Mucosa of rectum (tissue), 2 donors: ENCODE measurements around the gene ANO10.
"Not testable (repeated sequence)": the region's sequence is repeated elsewhere in the genome, so short reads cannot be mapped to it uniquely, and the experiment has no call there.

Experiments used
- H3K27ac ChIP-seq, 2 donors: one replicate each; pipeline ENCODE4 v1.7.0; 2013; ENCODE audit warnings: inconsistent platforms in 2 of 2, low read depth in 2 of 2, low read length in 2 of 2
- H3K27me3 ChIP-seq, 2 donors: one replicate each; pipeline ENCODE4 v1.7.0; 2013; ENCODE audit warnings: low read length in 2 of 2; ENCODE audit not compliant: control insufficient read depth in 2 of 2, insufficient read depth in 2 of 2
- H3K36me3 ChIP-seq, 2 donors: one replicate each; pipeline ENCODE4 v1.7.0; 2013; ENCODE audit warnings: low read length in 2 of 2; ENCODE audit not compliant: control insufficient read depth in 2 of 2, insufficient read depth in 2 of 2
- H3K4me1 ChIP-seq, 2 donors: one replicate each; pipeline ENCODE4 v1.7.0; 2013; ENCODE audit warnings: low read length in 2 of 2, mild to moderate bottlenecking in 1 of 2; ENCODE audit not compliant: control insufficient read depth in 2 of 2, insufficient read depth in 2 of 2
- H3K4me3 ChIP-seq, 2 donors: one replicate each; pipeline ENCODE4 v1.7.0; 2013; ENCODE audit warnings: low read length in 2 of 2
- H3K9ac ChIP-seq, 2 donors: one replicate each; pipeline ENCODE4 v1.7.0; 2013; ENCODE audit warnings: low read length in 2 of 2, low read depth in 1 of 2, mild to moderate bottlenecking in 1 of 2
- H3K9me3 ChIP-seq, 2 donors: one replicate each; pipeline ENCODE4 v1.7.0; 2013; ENCODE audit warnings: low read length in 2 of 2; ENCODE audit not compliant: control insufficient read depth in 2 of 2
- donor health status: healthy.
- donor health status: Normal muscosa, but diverticular disease.

The ANO10 gene

DNA sequence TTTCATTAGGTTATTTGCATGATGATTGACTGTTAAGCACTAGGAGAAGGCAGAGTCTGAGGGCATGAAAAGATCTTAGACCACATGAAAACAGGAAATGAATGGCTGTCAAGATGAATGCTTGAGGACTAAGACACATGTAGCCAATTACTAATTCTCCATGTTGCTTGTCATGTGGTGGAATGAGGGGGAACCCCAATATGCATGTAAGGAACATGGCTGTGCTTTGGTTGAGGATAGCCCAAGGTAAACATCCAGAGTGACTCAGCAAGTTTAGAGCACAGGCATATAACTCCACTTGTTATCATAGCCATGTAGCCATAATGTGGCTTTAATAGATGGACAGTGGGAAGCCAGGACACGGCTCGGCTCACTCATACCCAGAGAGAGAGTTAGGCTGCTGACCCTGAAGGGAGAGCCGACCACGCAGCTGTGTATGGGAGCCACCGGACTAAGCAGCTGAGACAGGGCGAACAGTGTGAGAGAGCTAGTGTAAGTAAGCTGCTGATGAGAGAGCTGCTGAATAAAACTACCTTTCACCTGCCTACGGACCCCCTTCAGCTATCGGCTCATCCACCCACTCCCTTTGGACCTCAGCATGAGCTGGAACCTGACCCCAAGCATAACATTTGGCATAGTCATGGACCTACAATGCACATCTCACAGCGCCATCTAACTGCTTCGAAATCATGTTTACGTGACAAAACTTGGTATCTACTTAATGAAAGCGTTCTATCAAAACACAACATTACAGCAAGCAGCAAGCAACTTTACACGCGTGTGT is 37.6 kb downstream of the ANO10 start:
- H3K9ac ChIP-seq: no peak overlapping the region
- H3K27me3 ChIP-seq: no peaks in the 10 kb centered on the region
- no peak overlapping the region for H3K27ac ChIP-seq
- H3K36me3 ChIP-seq: peaks cover 3 to 7% of the 10 kb centered on the region in 2 donors
- H3K4me3 ChIP-seq: no peak overlapping the region
- no peaks in the 10 kb centered on the region for H3K4me1 ChIP-seq
- H3K9me3 ChIP-seq: no peaks in the 10 kb centered on the region

DNA sequence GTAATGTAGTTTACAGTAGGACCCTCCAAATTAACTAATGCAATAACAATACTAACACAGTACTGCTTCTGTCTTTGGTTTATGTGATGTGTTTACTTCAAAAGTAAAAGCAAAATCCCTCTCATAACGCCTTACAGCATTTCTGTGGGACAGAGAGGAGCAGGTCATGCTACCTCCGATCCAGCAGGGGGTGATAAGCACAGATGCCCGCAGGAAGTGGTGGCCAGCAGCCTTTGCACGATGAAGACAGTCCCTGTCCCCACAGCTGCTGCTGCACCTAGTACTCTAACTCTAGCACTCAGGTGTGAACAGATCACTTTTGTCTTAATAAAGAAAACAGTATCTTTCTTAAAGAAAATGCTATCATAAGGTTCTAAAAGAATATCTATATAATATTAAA is 38.3 kb downstream of the ANO10 start:
- Histone ChIP-seq H3K27ac (no peak overlapping the region), H3K27me3 (no peaks in the 10 kb centered on the region), H3K9ac (no peak overlapping the region), H3K4me1 (no peaks in the 10 kb centered on the region), H3K4me3 (no peak overlapping the region), H3K9me3 (no peaks in the 10 kb centered on the region), H3K36me3 (peaks cover 3 to 7% of the 10 kb centered on the region in 2 donors)

DNA sequence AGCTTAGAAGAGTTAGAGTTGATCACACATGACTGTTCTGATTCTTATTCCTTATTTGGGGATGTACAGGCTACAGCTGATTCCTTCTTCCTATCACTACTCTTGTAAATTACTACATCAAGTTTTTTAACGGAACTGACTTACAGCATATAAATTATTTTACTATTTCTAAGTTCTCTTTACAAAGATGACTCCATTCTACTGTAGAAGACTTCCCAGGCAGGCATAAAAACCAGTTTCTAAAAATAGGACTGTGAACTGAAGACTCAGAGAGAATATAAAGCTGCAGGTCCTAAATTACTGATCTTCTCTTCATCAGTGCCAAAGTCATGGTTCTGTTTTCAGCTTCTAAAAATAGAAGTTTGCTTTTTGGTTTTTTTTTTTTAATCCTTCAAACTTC is 38.9 kb downstream of the ANO10 start:
- no peaks in the 10 kb centered on the region for H3K27me3 ChIP-seq
- H3K4me1 ChIP-seq: no peaks in the 10 kb centered on the region
- H3K4me3 ChIP-seq: no peak overlapping the region
- H3K27ac ChIP-seq: no peak overlapping the region
- H3K9me3 ChIP-seq: no peaks in the 10 kb centered on the region
- H3K36me3 ChIP-seq: peaks cover 3 to 7% of the 10 kb centered on the region in 2 donors
- no peak overlapping the region for H3K9ac ChIP-seq

DNA sequence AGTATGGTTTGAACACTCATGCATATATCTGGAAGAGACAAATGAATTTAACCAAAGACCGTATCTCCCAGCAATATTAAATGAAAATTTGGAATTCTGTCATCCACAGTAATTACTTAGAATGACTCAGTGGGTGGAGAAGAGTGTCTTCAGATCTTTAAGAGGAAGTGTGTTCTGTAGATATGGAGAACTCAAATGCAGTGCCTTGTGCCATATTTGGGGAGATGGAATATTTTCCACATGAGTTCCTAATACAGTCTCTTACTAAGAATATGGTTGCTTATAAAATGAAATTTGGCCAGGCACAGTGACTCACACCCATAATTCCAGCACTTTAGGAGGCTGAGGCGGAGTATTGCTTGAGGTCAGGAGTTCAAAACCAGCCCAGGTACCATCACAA is 40.5 kb downstream of the ANO10 start:
- H3K9me3 ChIP-seq: no peaks in the 10 kb centered on the region
- no peak overlapping the region for H3K27ac ChIP-seq
- H3K4me1 ChIP-seq: no peaks in the 10 kb centered on the region
- H3K4me3 ChIP-seq: no peak overlapping the region
- no peak overlapping the region for H3K9ac ChIP-seq
- H3K27me3 ChIP-seq: no peaks in the 10 kb centered on the region
- H3K36me3 ChIP-seq: peaks cover 9 to 15% of the 10 kb centered on the region in 2 donors

DNA sequence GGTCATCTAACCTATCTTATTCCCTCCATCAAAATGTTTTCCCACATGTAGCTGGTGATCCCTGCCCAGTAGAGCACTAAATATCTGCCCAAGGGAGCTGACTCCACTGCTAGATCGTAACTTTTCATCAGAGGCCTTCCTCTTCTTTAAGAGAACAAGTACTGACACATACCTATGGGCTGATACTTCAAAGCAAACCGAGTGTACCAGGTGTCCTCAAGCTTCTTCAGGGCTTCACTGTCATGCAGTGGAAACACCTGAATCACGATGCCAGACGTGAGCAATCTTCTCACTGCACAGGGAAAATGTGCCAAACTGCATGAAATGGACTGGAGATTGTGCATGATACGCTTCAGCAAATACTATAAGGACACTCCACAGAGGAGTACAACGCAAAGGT is 41.6 kb downstream of the ANO10 start:
- Histone ChIP-seq H3K36me3 (peaks cover 15 to 21% of the 10 kb centered on the region in 2 donors), H3K27me3 (no peaks in the 10 kb centered on the region), H3K9me3 (no peaks in the 10 kb centered on the region), H3K4me1 (no peaks in the 10 kb centered on the region), H3K27ac (no peak overlapping the region), H3K4me3 (no peak overlapping the region), H3K9ac (no peak overlapping the region)

DNA sequence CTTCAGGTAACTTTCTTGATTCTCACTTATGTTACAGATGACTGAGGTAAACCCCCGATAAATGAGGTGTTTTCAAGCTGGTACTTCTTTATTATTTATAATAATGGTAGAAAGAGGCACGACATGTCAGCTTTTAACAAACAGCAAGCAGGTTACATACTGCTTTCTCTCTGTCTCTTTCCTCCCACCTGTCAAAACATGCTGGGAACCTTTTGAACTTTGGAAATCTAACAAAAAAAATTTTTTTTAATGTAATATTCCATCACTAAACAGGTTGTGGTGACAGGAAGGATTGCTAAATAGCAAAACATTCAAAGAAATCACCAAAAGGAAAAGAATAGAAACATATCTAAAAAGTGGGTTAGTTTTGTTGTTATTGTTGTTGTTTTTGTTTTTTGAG is 48.2 kb downstream of the ANO10 start:
- Histone ChIP-seq H3K9ac (no peak overlapping the region), H3K36me3 (peaks cover 12 to 16% of the 10 kb centered on the region in 2 donors), H3K4me3 (no peak overlapping the region), H3K27me3 (no peaks in the 10 kb centered on the region), H3K27ac (no peak overlapping the region), H3K9me3 (no peaks in the 10 kb centered on the region), H3K4me1 (no peaks in the 10 kb centered on the region)

DNA sequence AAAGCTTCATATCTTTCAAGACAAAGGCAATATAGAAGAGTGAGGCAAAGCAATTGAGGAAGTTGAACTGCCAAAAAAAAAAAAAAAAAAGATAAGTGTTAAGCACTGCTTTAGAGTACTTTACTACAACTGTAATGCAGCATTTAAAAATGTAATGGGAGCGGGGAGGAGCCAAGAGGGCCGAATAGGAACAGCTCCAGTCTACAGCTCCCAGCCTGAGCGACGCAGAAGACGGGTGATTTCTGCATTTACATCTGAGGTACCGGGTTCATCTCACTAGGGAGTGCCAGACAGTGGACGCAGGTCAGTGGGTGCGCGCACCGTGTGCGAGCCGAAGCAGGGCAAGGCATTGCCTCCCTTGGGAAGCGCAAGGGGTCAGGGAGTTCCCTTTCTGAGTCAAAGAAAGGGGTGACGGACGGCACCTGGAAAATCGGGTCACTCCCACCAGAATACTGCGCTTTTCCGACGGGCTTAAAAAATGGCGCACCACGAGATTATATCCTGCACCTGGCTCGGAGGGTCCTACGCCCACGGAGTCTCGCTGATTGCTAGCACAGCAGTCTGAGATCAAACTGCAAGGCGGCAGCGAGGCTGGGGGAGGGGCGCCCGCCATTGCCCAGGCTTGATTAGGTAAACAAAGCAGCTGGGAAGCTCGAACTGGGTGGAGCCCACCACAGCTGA is 56.0 kb downstream of the ANO10 start:
- not testable (repeated sequence) for H3K27me3 ChIP-seq, H3K9me3 ChIP-seq, H3K4me3 ChIP-seq, H3K27ac ChIP-seq, H3K4me1 ChIP-seq, H3K9ac ChIP-seq, H3K36me3 ChIP-seq

DNA sequence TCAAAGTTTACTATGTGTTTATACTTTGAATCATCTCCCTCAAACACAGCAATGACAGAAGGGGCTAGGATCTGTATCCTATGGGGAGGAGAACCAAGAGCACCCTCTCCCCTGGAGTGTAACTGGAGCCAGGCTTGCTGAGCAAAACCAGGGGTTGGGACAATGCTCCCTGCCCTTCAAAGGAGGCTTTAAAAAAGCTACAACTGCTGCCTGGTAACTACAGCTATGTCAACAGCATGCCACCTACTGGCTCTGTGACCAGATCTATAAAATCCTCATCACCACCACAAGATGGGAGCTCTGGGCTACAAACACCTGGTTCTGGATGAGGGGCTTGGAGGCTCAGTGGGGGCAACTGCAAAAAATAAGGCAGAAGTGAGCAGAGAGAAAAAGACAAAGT is 61.9 kb downstream of the ANO10 start:
- H3K9ac ChIP-seq: no peak overlapping the region
- H3K4me3 ChIP-seq: no peak overlapping the region
- no peaks in the 10 kb centered on the region for H3K4me1 ChIP-seq
- peaks cover 10 to 14% of the 10 kb centered on the region in 2 donors for H3K36me3 ChIP-seq
- no peaks in the 10 kb centered on the region for H3K9me3 ChIP-seq
- no peaks in the 10 kb centered on the region for H3K27me3 ChIP-seq
- H3K27ac ChIP-seq: no peak overlapping the region

DNA sequence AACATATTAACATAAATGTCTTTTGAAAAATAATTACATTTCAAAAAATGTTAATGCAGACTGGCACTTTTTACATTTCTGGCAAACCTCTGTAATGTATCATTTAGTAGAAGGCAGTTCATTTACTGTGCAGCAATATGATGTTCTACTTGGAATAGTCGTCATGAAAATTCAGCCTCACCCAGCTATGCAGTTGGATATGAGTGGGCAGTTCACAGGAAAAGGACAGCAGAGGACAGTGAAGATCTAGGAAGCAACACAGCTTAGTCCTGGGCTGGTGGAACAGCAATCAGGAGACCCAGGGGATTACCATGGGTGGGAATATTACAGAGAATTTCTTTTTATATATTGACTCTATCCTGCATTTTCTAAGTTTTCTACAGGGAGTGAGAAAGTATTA is 63.6 kb downstream of the ANO10 start:
- H3K27me3 ChIP-seq: no peaks in the 10 kb centered on the region
- no peak overlapping the region for H3K9ac ChIP-seq
- H3K4me3 ChIP-seq: no peak overlapping the region
- no peaks in the 10 kb centered on the region for H3K9me3 ChIP-seq
- H3K36me3 ChIP-seq: peaks cover 14 to 19% of the 10 kb centered on the region in 2 donors
- no peaks in the 10 kb centered on the region for H3K4me1 ChIP-seq
- no peak overlapping the region for H3K27ac ChIP-seq

DNA sequence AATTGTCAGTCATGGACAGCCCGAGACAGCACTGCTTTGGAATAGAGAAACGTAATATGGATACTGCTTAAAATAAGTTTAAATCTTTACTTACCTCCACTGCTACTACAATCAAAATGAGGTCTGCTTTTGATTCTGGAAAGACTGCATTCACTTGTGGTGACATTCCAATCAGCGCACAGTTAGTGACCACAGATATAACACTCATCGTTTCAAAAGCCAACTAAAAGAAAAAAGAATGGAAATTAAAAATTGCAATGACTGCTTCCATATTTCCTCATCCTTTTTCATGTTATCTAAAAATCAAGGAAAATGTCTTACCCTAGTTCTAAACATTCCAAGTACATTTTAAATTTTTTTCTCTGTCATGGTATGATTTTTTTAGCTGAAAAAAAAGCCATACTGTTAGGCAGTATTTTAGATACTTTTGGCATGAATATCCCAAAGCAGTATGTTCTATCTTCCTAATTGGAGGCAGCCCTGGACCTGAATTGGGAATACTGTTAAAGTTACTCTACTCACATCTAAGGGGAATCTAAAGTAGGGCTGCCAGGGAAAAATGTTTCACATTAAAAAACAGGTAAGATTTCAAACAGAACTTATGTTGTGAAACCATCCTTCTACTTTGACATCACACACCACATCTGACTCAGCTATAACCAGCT is 72.1 kb downstream of the ANO10 start:
- peaks cover 5 to 9% of the 10 kb centered on the region in 2 donors for H3K36me3 ChIP-seq

More for the DNA sequence above, 72.1 kb downstream of the ANO10 start:
- H3K9me3 ChIP-seq: no peaks in the 10 kb centered on the region
- no peak overlapping the region for H3K9ac ChIP-seq
- no peak overlapping the region for H3K4me3 ChIP-seq
- no peaks in the 10 kb centered on the region for H3K4me1 ChIP-seq
- no peak overlapping the region for H3K27ac ChIP-seq
- H3K27me3 ChIP-seq: no peaks in the 10 kb centered on the region
